Measurements from ENCODE around the gene MUC12.
A peak's percentile ranks its signal among the peaks of the same experiment; 100 is the strongest.
"Not testable (repeated sequence)": the region's sequence is repeated elsewhere in the genome, so short reads cannot be mapped to it uniquely, and the experiment has no call there.

Gene MUC12

GRCh38 chr7:100984241-100984918 lies 15.0 kb downstream of the MUC12 start:
- DNase-seq (ENCODE audit: low read depth in 1 of 2, low spot score in 1 of 2): not testable (repeated sequence)

GRCh38 chr7:100985033-100985797 lies 15.8 kb downstream of the MUC12 start:
- DNase-seq (ENCODE audit: low read depth in 1 of 2, low spot score in 1 of 2): not testable (repeated sequence)

DNA sequence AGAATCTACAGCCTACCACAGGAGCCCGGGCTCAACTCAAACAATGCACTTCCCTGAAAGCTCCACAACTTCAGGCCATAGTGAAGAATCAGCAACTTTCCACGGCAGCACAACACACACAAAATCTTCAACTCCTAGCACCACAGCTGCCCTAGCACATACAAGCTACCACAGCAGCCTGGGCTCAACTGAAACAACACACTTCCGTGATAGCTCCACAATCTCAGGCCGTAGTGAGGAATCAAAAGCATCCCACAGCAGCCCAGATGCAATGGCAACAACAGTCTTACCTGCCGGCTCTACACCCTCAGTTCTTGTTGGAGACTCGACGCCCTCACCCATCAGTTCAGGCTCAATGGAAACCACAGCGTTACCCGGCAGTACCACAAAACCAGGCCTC lies 22.3 kb downstream of the MUC12 start:
- no peak for DNase-seq (ENCODE audit: low read depth in 1 of 2, low spot score in 1 of 2)

GRCh38 chr7:100992280-100992679 lies 22.9 kb downstream of the MUC12 start:
- not testable (repeated sequence) for DNase-seq (ENCODE audit: low read depth in 1 of 2, low spot score in 1 of 2)

- DNase-seq (ENCODE audit: low read depth in 1 of 2, low spot score in 1 of 2): not testable (repeated sequence)
Observed at GRCh38 chr7:100994671-100995070, 25.3 kb downstream of the MUC12 start.

DNA sequence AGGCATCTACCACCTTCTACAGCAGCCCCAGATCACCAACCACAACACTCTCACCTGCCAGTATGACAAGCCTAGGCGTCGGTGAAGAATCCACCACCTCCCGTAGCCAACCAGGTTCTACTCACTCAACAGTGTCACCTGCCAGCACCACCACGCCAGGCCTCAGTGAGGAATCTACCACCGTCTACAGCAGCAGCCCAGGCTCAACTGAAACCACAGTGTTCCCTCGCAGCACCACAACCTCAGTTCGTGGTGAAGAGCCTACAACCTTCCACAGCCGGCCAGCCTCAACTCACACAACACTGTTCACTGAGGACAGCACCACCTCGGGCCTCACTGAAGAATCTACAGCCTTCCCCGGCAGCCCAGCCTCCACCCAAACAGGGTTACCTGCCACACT lies 29.2 kb downstream of the MUC12 start:
- not testable (repeated sequence) for DNase-seq (ENCODE audit: low read depth in 1 of 2, low spot score in 1 of 2)

DNA sequence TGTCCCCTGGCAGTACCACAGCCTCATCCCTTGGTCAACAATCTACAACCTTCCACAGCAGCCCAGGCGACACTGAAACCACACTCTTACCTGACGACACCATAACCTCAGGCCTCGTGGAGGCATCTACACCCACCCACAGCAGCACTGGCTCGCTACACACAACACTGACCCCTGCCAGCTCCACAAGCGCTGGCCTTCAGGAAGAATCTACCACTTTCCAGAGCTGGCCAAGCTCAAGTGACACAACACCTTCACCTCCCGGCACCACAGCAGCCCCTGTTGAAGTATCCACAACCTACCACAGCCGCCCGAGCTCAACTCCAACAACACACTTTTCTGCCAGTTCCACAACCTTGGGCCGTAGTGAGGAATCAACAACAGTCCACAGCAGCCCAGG lies 30.0 kb downstream of the MUC12 start:
- not testable (repeated sequence) for DNase-seq (ENCODE audit: low read depth in 1 of 2, low spot score in 1 of 2)

DNA sequence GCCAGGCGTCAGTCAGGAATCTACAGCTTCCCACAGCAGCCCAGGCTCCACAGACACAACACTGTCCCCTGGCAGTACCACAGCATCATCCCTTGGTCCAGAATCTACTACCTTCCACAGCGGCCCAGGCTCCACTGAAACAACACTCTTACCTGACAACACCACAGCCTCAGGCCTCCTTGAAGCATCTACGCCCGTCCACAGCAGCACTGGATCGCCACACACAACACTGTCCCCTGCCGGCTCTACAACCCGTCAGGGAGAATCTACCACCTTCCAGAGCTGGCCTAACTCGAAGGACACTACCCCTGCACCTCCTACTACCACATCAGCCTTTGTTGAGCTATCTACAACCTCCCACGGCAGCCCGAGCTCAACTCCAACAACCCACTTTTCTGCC lies 30.7 kb downstream of the MUC12 start:
- DNase-seq (ENCODE audit: low read depth in 1 of 2, low spot score in 1 of 2): not testable (repeated sequence)

DNA sequence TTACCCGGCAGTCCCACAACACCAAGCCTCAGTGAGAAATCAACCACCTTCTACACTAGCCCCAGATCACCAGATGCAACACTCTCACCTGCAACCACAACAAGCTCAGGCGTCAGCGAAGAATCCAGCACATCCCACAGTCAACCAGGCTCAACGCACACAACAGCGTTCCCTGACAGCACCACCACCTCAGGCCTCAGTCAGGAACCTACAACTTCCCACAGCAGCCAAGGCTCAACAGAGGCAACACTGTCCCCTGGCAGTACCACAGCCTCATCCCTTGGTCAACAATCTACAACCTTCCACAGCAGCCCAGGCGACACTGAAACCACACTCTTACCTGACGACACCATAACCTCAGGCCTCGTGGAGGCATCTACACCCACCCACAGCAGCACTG lies 33.0 kb downstream of the MUC12 start:
- DNase-seq (ENCODE audit: low read depth in 1 of 2, low spot score in 1 of 2): not testable (repeated sequence)

- not testable (repeated sequence) for DNase-seq (ENCODE audit: low read depth in 1 of 2, low spot score in 1 of 2)
Observed at GRCh38 chr7:101007361-101007760, 38.0 kb downstream of the MUC12 start.

- no peak for DNase-seq (ENCODE audit: low read depth in 1 of 2, low spot score in 1 of 2)
Observed at GRCh38 chr7:101009629-101010028, 40.3 kb downstream of the MUC12 start.

GRCh38 chr7:101012931-101013330 lies 43.6 kb downstream of the MUC12 start:
- DNase-seq (ENCODE audit: low read depth in 1 of 2, low spot score in 1 of 2): no peak

DNA sequence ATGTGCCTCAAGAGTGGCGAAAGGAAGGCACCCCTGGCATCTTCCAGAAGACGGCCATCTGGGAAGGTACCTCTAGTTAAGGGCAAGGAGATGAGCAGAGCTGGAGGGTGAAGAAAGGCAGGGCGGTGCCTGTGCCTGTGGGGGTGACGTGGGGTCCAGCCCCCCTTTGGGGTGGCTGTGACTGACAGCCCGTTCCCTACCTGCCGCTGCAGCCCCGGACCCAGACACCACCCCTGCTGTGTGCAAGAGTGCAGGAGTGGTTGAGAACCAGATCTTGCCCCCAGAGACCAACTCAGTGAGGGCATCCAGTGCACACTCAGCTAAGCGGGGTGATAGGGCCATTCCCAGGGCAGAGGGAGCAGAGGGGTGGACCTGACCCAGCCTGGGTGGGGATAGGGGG lies 46.3 kb downstream of the MUC12 start:
- DNase-seq (ENCODE audit: low read depth in 1 of 2, low spot score in 1 of 2): no peak

- DNase-seq (ENCODE audit: low read depth in 1 of 2, low spot score in 1 of 2): peak; percentile 43 to 51
Observed at GRCh38 chr7:101017064-101017777, 47.9 kb downstream of the MUC12 start.

DNA sequence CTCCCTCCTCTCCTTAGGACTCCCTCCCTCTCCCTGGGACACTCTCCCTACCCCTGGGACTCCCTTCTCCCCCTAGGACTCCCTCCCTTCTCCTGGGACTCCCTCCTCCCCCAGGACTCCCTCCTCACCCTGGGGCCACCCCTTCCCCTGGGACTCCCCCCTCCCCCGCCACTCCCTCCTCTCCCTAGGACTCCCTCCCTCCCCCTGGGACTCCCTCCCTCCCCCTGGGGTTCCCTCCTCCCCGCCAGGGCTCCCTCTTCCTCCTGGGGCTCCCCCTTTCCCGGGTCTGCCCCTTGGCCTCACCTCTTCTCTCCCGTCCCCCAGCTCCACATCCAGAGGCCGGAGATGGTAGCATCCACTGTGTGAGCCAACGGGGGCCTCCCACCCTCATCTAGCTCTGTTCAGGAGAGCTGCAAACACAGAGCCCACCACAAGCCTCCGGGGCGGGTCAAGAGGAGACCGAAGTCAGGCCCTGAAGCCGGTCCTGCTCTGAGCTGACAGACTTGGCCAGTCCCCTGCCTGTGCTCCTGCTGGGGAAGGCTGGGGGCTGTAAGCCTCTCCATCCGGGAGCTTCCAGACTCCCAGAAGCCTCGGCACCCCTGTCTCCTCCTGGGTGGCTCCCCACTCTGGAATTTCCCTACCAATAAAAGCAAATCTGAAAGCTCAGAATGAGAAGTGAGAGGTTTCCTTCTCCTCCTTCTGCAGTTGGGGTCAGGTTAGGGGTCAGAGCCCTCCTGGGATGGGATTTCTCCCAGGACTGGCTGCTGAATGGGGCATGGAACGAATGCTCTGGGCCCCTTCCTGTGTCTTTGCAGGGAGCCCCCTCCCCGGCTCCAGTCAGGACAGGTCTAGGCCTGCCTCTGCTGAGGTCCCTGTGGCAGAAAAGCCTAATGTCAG lies 49.2 kb downstream of the MUC12 start:
- no peak for DNase-seq (ENCODE audit: low read depth in 1 of 2, low spot score in 1 of 2)

DNA sequence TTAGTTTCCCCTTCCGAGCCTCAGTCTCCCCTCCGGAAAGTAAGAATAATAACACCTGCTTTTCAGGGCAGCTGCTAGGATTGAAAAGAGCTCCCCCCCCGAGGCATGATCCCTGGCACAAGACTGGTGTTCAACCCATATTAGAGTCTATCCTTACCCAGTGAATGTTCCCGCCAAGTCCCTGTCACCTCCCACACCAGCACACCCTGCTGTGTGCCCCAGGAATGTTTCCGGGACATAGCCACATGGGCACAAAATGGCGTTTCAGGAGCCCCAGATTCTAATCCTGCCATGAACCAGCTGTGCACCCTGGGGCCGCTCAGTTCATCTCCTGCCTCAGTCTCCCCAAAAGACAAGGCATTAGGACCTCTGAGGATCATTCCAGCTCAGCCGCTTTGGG lies 51.1 kb downstream of the MUC12 start:
- no peak for DNase-seq (ENCODE audit: low read depth in 1 of 2, low spot score in 1 of 2)

- no peak for DNase-seq (ENCODE audit: low read depth in 1 of 2, low spot score in 1 of 2)
Observed at GRCh38 chr7:101021703-101022102, 52.3 kb downstream of the MUC12 start.

- no peak for DNase-seq (ENCODE audit: low read depth in 1 of 2, low spot score in 1 of 2)
Observed at GRCh38 chr7:101023839-101024238, 54.5 kb downstream of the MUC12 start.

GRCh38 chr7:101031082-101031481 lies 61.7 kb downstream of the MUC12 start:
- no peak for DNase-seq (ENCODE audit: low read depth in 1 of 2, low spot score in 1 of 2)

- no peak for DNase-seq (ENCODE audit: low read depth in 1 of 2, low spot score in 1 of 2)
Observed at GRCh38 chr7:101035941-101036340, 66.6 kb downstream of the MUC12 start.

GRCh38 chr7:101041283-101041682 lies 71.9 kb downstream of the MUC12 start:
- not testable (repeated sequence) for DNase-seq (ENCODE audit: low read depth in 1 of 2, low spot score in 1 of 2)

Measured in stimulated activated CD4-positive, alpha-beta T cell treated with anti-CD3 and anti-CD28 coated beads, Interleukin-15, amount 100 ng/mL, for 1 hour (primary cell).